Naive thymus-derived CD4-positive, alpha-beta T cell (primary cell): ENCODE results near the gene CCDC50. TPM values are rescaled to one million over a fixed set of nuclear protein-coding genes. Genes with fewer than 3 reads are reported as not detected.

ENCODE experiments used
- ATAC-seq: fragments of 150-1000 bp; cut with Tn5 transposase; 2 replicates; pipeline ENCODE4 v1.10.0; 2021; ENCODE audit warnings: mild to moderate bottlenecking, moderate library complexity
- CTCF ChIA-PET: fragments of 350-600 bp; sonication (Branson Sonifier 250); formaldehyde crosslinking; loops from one replicate; lab custom pipeline; 2021; ENCODE audit warnings: antibody characterized with exemption; lab: Charles Lee
- POLR2A ChIA-PET: fragments of 350-600 bp; sonication (Branson Sonifier 250); formaldehyde crosslinking; loops from one replicate; lab custom pipeline; 2021; ENCODE audit warnings: antibody characterized with exemption, inconsistent platforms; lab: Charles Lee
- DNase-seq, 9 donors: peaks; one replicate each; pipeline versions ENCODE4 v3.0.0 to v3.0.0-alpha.2; 2020 to 2022; ENCODE audit warnings: mixed read lengths in 1 of 9
- H3K27ac ChIP-seq: one replicate; pipeline ENCODE4 v1.7.0; 2013; ENCODE audit warnings: mild to moderate bottlenecking, low read depth, low read length, moderate library complexity
- H3K27me3 ChIP-seq, 2 donors: one replicate each; pipeline ENCODE4 v1.7.0; 2013; ENCODE audit warnings: low read length in 2 of 2, mild to moderate bottlenecking in 2 of 2, moderate library complexity in 2 of 2; ENCODE audit not compliant: control insufficient read depth in 2 of 2, insufficient read depth in 2 of 2
- H3K36me3 ChIP-seq, 3 experiments: 1 replicate in 2 of 3; 2 replicates in 1 of 3; pipeline ENCODE4 v1.7.0; 2013; ENCODE audit warnings: low read length in 3 of 3, mild to moderate bottlenecking in 3 of 3, moderate library complexity in 1 of 3; ENCODE audit not compliant: insufficient read depth in 3 of 3, control insufficient read depth in 2 of 3
- H3K4me1 ChIP-seq, 2 donors: one replicate each; pipeline ENCODE4 v1.7.0; 2013; ENCODE audit warnings: low read length in 2 of 2, mild to moderate bottlenecking in 2 of 2, moderate library complexity in 1 of 2; ENCODE audit not compliant: control insufficient read depth in 2 of 2, insufficient read depth in 2 of 2
- H3K4me3 ChIP-seq: 2 replicates; pipeline ENCODE4 v1.7.0; 2013; ENCODE audit warnings: mild to moderate bottlenecking, low read length
- H3K9me3 ChIP-seq, 3 experiments: 1 replicate in 2 of 3; 2 replicates in 1 of 3; pipeline ENCODE4 v1.7.0; 2013; ENCODE audit warnings: low read length in 3 of 3; ENCODE audit not compliant: control insufficient read depth in 2 of 3
- H3K27ac Mint-ChIP-seq, 9 donors: one replicate each; pipeline ENCODE4 v1.8.0; 2020 to 2022; ENCODE audit warnings: mixed read lengths in 9 of 9, mild to moderate bottlenecking in 8 of 9, moderate library complexity in 5 of 9, inconsistent platforms in 2 of 9
- H3K27me3 Mint-ChIP-seq, 5 donors: one replicate each; pipeline ENCODE4 v1.8.0; 2021 to 2022; ENCODE audit warnings: mixed read lengths in 5 of 5, mild to moderate bottlenecking in 1 of 5
- H3K36me3 Mint-ChIP-seq, 5 donors: one replicate each; pipeline ENCODE4 v1.8.0; 2020 to 2022; ENCODE audit warnings: mixed read lengths in 5 of 5, mild to moderate bottlenecking in 3 of 5, inconsistent platforms in 1 of 5
- H3K4me1 Mint-ChIP-seq, 7 donors: one replicate each; pipeline ENCODE4 v1.8.0; 2020 to 2022; ENCODE audit warnings: mixed read lengths in 7 of 7, mild to moderate bottlenecking in 3 of 7, inconsistent platforms in 1 of 7
- H3K4me3 Mint-ChIP-seq, 10 donors: one replicate each; pipeline ENCODE4 v1.8.0; 2020 to 2022; ENCODE audit warnings: mild to moderate bottlenecking in 10 of 10, mixed read lengths in 10 of 10, moderate library complexity in 6 of 10, inconsistent platforms in 2 of 10
- H3K9me3 Mint-ChIP-seq, 11 donors: one replicate each; pipeline ENCODE4 v1.8.0; 2020 to 2022; ENCODE audit warnings: mixed read lengths in 11 of 11, mild to moderate bottlenecking in 4 of 11, inconsistent platforms in 1 of 11, moderate library complexity in 1 of 11
- intact Hi-C, 2 donors: fragments of 100-400 bp; cut with micrococcal nuclease; formaldehyde crosslinking; loops; one replicate each; pipeline ENCODE4 v1.15.1; 2023
- polyA plus RNA-seq, 2 donors: library from polyadenylated mRNA; unstranded; fragments of 300-500 nt; fragmentation: Illumina TruSeq; gene quantifications; one replicate each; pipeline ENCODE4 v1.2.3, GENCODE V29; 2021
- total RNA-seq, 6 experiments: library from RNA in 5 of 6; stranded (reverse) in 5 of 6; gene quantifications; 1 replicate in 5 of 6; 2 replicates in 1 of 6; pipeline ENCODE4 v1.2.3 and lab custom pipeline; 2021 to 2026

Gene CCDC50
- total and polyA plus RNA-seq, 7 experiments from 2014 or later: 0.92 to 17.9 (median 2.0) TPM

- no peaks in the 10 kb centered on the region for H3K27me3 ChIP-seq
- H3K27ac ChIP-seq: no peak overlapping the region
- ChIA-PET CTCF (no interaction called here), POLR2A (no interaction called here)
- ATAC-seq (no peak), DNase-seq (no peak)
- intact Hi-C loops: loop anchor here in 1 of 2 donors (2.0 kb wide), 1 partner anchor 144 kb away; no protein-coding TSS in a partner anchor
- H3K9me3 ChIP-seq: no peaks in the 10 kb centered on the region
- Mint-ChIP-seq H3K9me3 (peaks cover 0 to 1% (median 0%) of the 10 kb centered on the region in 11 donors), H3K36me3 (peaks cover 0 to 3% (median 0%) of the 10 kb centered on the region in 5 donors), H3K27me3 (no peaks in the 10 kb centered on the region), H3K27ac (no peak overlapping the region), H3K4me3 (no peak overlapping the region), H3K4me1 (no peaks in the 10 kb centered on the region)
- H3K4me1 ChIP-seq: no peaks in the 10 kb centered on the region
- no peaks in the 10 kb centered on the region for H3K36me3 ChIP-seq
- H3K4me3 ChIP-seq: no peak overlapping the region
Measured at GRCh38 chr3:191388823-191389222, 59.6 kb downstream of the CCDC50 start.

- ATAC-seq: no peak
- H3K36me3 ChIP-seq: no peaks in the 10 kb centered on the region
Measured at GRCh38 chr3:191390580-191390979, 61.4 kb downstream of the CCDC50 start.

GRCh38 chr3:191391861-191392808, 62.9 kb downstream of the CCDC50 start:
- H3K36me3 ChIP-seq: no peaks in the 10 kb centered on the region
- H3K4me1 ChIP-seq: no peaks in the 10 kb centered on the region
- H3K4me1 Mint-ChIP-seq: no peaks in the 10 kb centered on the region
- POLR2A ChIA-PET: no interaction called here
- CTCF ChIA-PET: no interaction called here
- ATAC-seq: no peak
- H3K4me3 ChIP-seq: no peak overlapping the region
- H3K27me3 ChIP-seq: no peaks in the 10 kb centered on the region
- H3K9me3 Mint-ChIP-seq: no peaks in the 10 kb centered on the region
- no peak for DNase-seq
- no peaks in the 10 kb centered on the region for H3K27me3 Mint-ChIP-seq
- no peak overlapping the region for H3K27ac ChIP-seq
- no peak overlapping the region for H3K27ac Mint-ChIP-seq
- peaks cover 0 to 2% (median 0%) of the 10 kb centered on the region in 5 donors for H3K36me3 Mint-ChIP-seq
- H3K9me3 ChIP-seq: no peaks in the 10 kb centered on the region
- intact Hi-C loops: no loop called here
- no peak overlapping the region for H3K4me3 Mint-ChIP-seq

More at GRCh38 chr3:191390580-191390979, 61.4 kb downstream of the CCDC50 start:
- H3K4me3 ChIP-seq: no peak overlapping the region
- no peak overlapping the region for H3K27ac Mint-ChIP-seq
- no peaks in the 10 kb centered on the region for H3K9me3 ChIP-seq
- H3K36me3 Mint-ChIP-seq: peaks cover 0 to 2% (median 0%) of the 10 kb centered on the region in 5 donors
- POLR2A ChIA-PET: no interaction called here
- H3K9me3 Mint-ChIP-seq: no peaks in the 10 kb centered on the region
- H3K4me1 Mint-ChIP-seq: no peaks in the 10 kb centered on the region
- intact Hi-C loops: no loop called here
- H3K4me1 ChIP-seq: no peaks in the 10 kb centered on the region
- H3K4me3 Mint-ChIP-seq: no peak overlapping the region
- DNase-seq: no peak
- CTCF ChIA-PET: no interaction called here
- no peaks in the 10 kb centered on the region for H3K27me3 Mint-ChIP-seq
- H3K27ac ChIP-seq: no peak overlapping the region
- H3K27me3 ChIP-seq: no peaks in the 10 kb centered on the region

- Histone ChIP-seq H3K4me3 (no peak overlapping the region), H3K27ac (no peak overlapping the region), H3K4me1 (no peaks in the 10 kb centered on the region), H3K9me3 (no peaks in the 10 kb centered on the region), H3K27me3 (no peaks in the 10 kb centered on the region), H3K36me3 (no peaks in the 10 kb centered on the region)
- DNase-seq (no peak), ATAC-seq (no peak)
- no peak overlapping the region for H3K4me3 Mint-ChIP-seq
- CTCF ChIA-PET: no interaction called here
- no peaks in the 10 kb centered on the region for H3K27me3 Mint-ChIP-seq
- POLR2A ChIA-PET: no interaction called here
- H3K27ac Mint-ChIP-seq: no peak overlapping the region
- H3K4me1 Mint-ChIP-seq: no peaks in the 10 kb centered on the region
- H3K36me3 Mint-ChIP-seq: peaks cover 0 to 2% (median 0%) of the 10 kb centered on the region in 5 donors
- H3K9me3 Mint-ChIP-seq: no peaks in the 10 kb centered on the region
- intact Hi-C loops: no loop called here
Measured at GRCh38 chr3:191393146-191393545, 64.0 kb downstream of the CCDC50 start.

- H3K27me3 ChIP-seq: no peaks in the 10 kb centered on the region
- Mint-ChIP-seq H3K4me1 (no peaks in the 10 kb centered on the region), H3K4me3 (no peak overlapping the region), H3K27ac (no peak overlapping the region), H3K36me3 (peaks cover 0 to 2% (median 0%) of the 10 kb centered on the region in 5 donors), H3K9me3 (peaks cover 0 to 5% (median 0%) of the 10 kb centered on the region in 11 donors), H3K27me3 (no peaks in the 10 kb centered on the region)
- ChIA-PET POLR2A (no interaction called here), CTCF (no interaction called here)
- no peaks in the 10 kb centered on the region for H3K4me1 ChIP-seq
- intact Hi-C loops: no loop called here
- no peak overlapping the region for H3K4me3 ChIP-seq
- no peaks in the 10 kb centered on the region for H3K36me3 ChIP-seq
- DNase-seq (no peak), ATAC-seq (no peak)
- no peak overlapping the region for H3K27ac ChIP-seq
- no peaks in the 10 kb centered on the region for H3K9me3 ChIP-seq
Measured at GRCh38 chr3:191397771-191398170, 68.6 kb downstream of the CCDC50 start.

GRCh38 chr3:191398607-191399006, 69.4 kb downstream of the CCDC50 start:
- ATAC-seq: no peak
- Mint-ChIP-seq H3K4me1 (no peaks in the 10 kb centered on the region), H3K4me3 (no peak overlapping the region), H3K9me3 (peaks cover 0 to 5% (median 0%) of the 10 kb centered on the region in 11 donors), H3K27me3 (no peaks in the 10 kb centered on the region), H3K27ac (no peak overlapping the region), H3K36me3 (peaks cover 0 to 2% (median 0%) of the 10 kb centered on the region in 5 donors)
- H3K27me3 ChIP-seq: no peaks in the 10 kb centered on the region
- H3K4me1 ChIP-seq: no peaks in the 10 kb centered on the region
- no peak overlapping the region for H3K27ac ChIP-seq
- intact Hi-C loops: no loop called here
- no peak for DNase-seq
- ChIA-PET CTCF (no interaction called here), POLR2A (no interaction called here)
- H3K36me3 ChIP-seq: no peaks in the 10 kb centered on the region
- H3K4me3 ChIP-seq: no peak overlapping the region
- H3K9me3 ChIP-seq: no peaks in the 10 kb centered on the region
